WTC11 (cell line): ENCODE data around the gene PMAIP1. TPM values are rescaled to one million over a fixed set of nuclear protein-coding genes. Genes with fewer than 3 reads are reported as not detected.

ENCODE experiments used
- ATAC-seq: fragments of 200-7000 bp; cut with Tn5 transposase; 2 replicates; pipeline ENCODE4 v1.10.0; 2021; ENCODE audit warnings: mild to moderate bottlenecking, moderate library complexity
- CTCF ChIA-PET: fragments of 300-600 bp; sonication (Branson Sonifier 250); formaldehyde crosslinking; loops from one replicate; lab custom pipeline; 2021; ENCODE audit warnings: antibody characterized with exemption; lab: Charles Lee
- POLR2A ChIA-PET: fragments of 350-600 bp; sonication (Branson Sonifier 250); formaldehyde crosslinking; loops from one replicate; lab custom pipeline; 2021; ENCODE audit warnings: antibody characterized with exemption; lab: Charles Lee
- DNase-seq: peaks from one replicate; pipeline ENCODE4 v3.0.0; 2021; ENCODE audit warnings: low spot score
- H3K27ac Mint-ChIP-seq: 2 replicates; pipeline ENCODE4 v1.8.0; 2021; ENCODE audit warnings: mixed read lengths
- H3K27me3 Mint-ChIP-seq: 2 replicates; pipeline ENCODE4 v1.8.0; 2021; ENCODE audit warnings: low read depth, mild to moderate bottlenecking, moderate library complexity, mixed read lengths
- H3K36me3 Mint-ChIP-seq: 2 replicates; pipeline ENCODE4 v1.8.0; 2021; ENCODE audit warnings: mixed read lengths
- H3K4me1 Mint-ChIP-seq: 2 replicates; pipeline ENCODE4 v1.8.0; 2022; ENCODE audit warnings: mixed read lengths
- H3K4me3 Mint-ChIP-seq: 2 replicates; pipeline ENCODE4 v1.8.0; 2021; ENCODE audit warnings: mild to moderate bottlenecking, moderate library complexity, mixed read lengths
- H3K9me3 Mint-ChIP-seq: 2 replicates; pipeline ENCODE4 v1.8.0; 2021; ENCODE audit warnings: mixed read lengths
- CREB1 ChIP-seq: sonication (generic); formaldehyde crosslinking; IDR thresholded peaks from 2 replicates; pipeline ENCODE4 v1.8.0; 2023; ENCODE audit warnings: mild to moderate bottlenecking, missing genetic modification reagents
- EMX1 ChIP-seq: fragments of 250-450 bp; sonication (Bioruptor Pico); IDR thresholded peaks from 2 replicates; pipeline ENCODE4 v1.8.0; 2021; ENCODE audit warnings: mild to moderate bottlenecking
- ESRRA ChIP-seq: sonication (generic); formaldehyde crosslinking; IDR thresholded peaks from 2 replicates; pipeline ENCODE4 v1.8.1; 2022; ENCODE audit warnings: mild to moderate bottlenecking, missing genetic modification reagents, borderline replicate concordance
- FOXK1 ChIP-seq: sonication (generic); formaldehyde crosslinking; IDR thresholded peaks from 2 replicates; pipeline ENCODE4 v1.8.0; 2022; ENCODE audit warnings: mild to moderate bottlenecking, moderate library complexity, missing genetic modification reagents
- HMGA2 ChIP-seq: fragments of 250-450 bp; sonication (Bioruptor Pico); IDR thresholded peaks from 2 replicates; pipeline ENCODE4 v1.4.0; 2021; ENCODE audit warnings: mild to moderate bottlenecking, moderate library complexity
- NR3C1 ChIP-seq: sonication (generic); formaldehyde crosslinking; conservative IDR thresholded peaks from 2 replicates; pipeline ENCODE4 v1.8.1; 2023; ENCODE audit warnings: low read depth, mild to moderate bottlenecking, missing genetic modification reagents
- OVOL2 ChIP-seq: fragments of 250-450 bp; sonication (Bioruptor Pico); IDR thresholded peaks from 2 replicates; pipeline ENCODE4 v1.9.0; 2021; ENCODE audit warnings: mild to moderate bottlenecking, borderline replicate concordance
- RELA ChIP-seq: sonication (generic); formaldehyde crosslinking; IDR thresholded peaks from 2 replicates; pipeline ENCODE4 v1.8.1; 2022; ENCODE audit warnings: missing genetic modification reagents, mild to moderate bottlenecking, borderline replicate concordance
- TEAD4 ChIP-seq: sonication (generic); formaldehyde crosslinking; IDR thresholded peaks from 2 replicates; pipeline ENCODE4 v1.8.0; 2022; ENCODE audit warnings: mild to moderate bottlenecking, missing genetic modification reagents
- ZNF232 ChIP-seq: sonication (generic); formaldehyde crosslinking; IDR thresholded peaks from 2 replicates; pipeline ENCODE4 v1.8.0; 2022; ENCODE audit warnings: mild to moderate bottlenecking, missing genetic modification reagents
- ZNF671 ChIP-seq: fragments of 250-450 bp; sonication (Bioruptor Pico); IDR thresholded peaks from 2 replicates; pipeline ENCODE4 v1.8.0; 2021; ENCODE audit warnings: mild to moderate bottlenecking
- total RNA-seq: library from RNA; stranded (reverse); gene quantifications from 3 replicates; pipeline ENCODE4 v1.2.3, GENCODE V29; 2021
- TF ChIP-seq, protein P1 (sequence below): sonication (generic); formaldehyde crosslinking; IDR thresholded peaks from 2 replicates; pipeline ENCODE4 v1.8.0; 2022; ENCODE audit warnings: mild to moderate bottlenecking, missing genetic modification reagents
- TF ChIP-seq, protein P2 (sequence below): fragments of 250-450 bp; sonication (Bioruptor Pico); IDR thresholded peaks from 2 replicates; pipeline ENCODE4 v2.1.2; 2022; ENCODE audit warnings: mild to moderate bottlenecking, moderate library complexity
- TF ChIP-seq, protein P3 (sequence below): fragments of 250-450 bp; sonication (Bioruptor Pico); IDR thresholded peaks from 2 replicates; pipeline ENCODE4 v1.9.0; 2021; ENCODE audit warnings: moderate library complexity, mild to moderate bottlenecking, inconsistent platforms, borderline replicate concordance
- TF ChIP-seq, protein P4 (sequence below): sonication (generic); formaldehyde crosslinking; IDR thresholded peaks from 2 replicates; pipeline ENCODE4 v1.8.1; 2023; ENCODE audit warnings: mild to moderate bottlenecking, missing genetic modification reagents
- TF ChIP-seq, protein P5 (sequence below): sonication (generic); formaldehyde crosslinking; IDR thresholded peaks from 2 replicates; pipeline ENCODE4 v1.8.1; 2023; ENCODE audit warnings: mild to moderate bottlenecking, missing genetic modification reagents
- TF ChIP-seq, protein P6 (sequence below): sonication (generic); formaldehyde crosslinking; IDR thresholded peaks from 2 replicates; pipeline ENCODE4 v1.8.0; 2022; ENCODE audit warnings: mild to moderate bottlenecking, missing genetic modification reagents
- TF ChIP-seq, protein P7 (sequence below): sonication (generic); formaldehyde crosslinking; IDR thresholded peaks from 2 replicates; pipeline ENCODE4 v1.8.1; 2022; ENCODE audit warnings: missing genetic modification reagents, borderline replicate concordance
- TF ChIP-seq, protein P8 (sequence below): sonication (generic); formaldehyde crosslinking; IDR thresholded peaks from 2 replicates; pipeline ENCODE4 v1.8.1; 2022; ENCODE audit warnings: mild to moderate bottlenecking, missing genetic modification reagents, moderate library complexity, borderline replicate concordance

The PMAIP1 gene
- total RNA-seq, 1 experiment from 2014 or later = 152 TPM

DNA sequence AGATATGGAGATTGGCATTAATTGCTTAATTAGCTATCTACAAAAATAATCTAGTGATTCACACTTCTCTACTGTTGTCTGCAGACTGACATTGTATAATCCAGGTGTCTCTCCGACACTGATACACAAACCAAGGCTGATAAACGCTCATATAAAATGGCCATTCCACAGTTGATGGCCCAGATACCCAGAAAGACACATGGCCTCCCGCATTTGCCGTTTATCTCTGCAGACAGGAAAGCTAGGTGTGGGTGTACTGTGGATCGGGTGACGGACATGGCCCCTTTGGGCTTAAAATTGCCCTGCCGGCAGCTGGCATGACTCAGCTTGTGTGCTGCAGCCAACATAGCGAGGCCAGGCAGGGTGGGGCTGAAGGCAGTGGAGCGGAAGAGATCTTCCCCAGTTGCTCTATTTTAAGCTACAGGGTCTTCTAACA lies 18.5 kb downstream of the PMAIP1 start:
- DNase-seq = no peak
- Mint-ChIP-seq H3K4me1 (peaks cover 18% of the 10 kb centered on the region), H3K27me3 (no peaks in the 10 kb centered on the region; the same call in 1 of the 2 replicates), H3K9me3 (no peaks in the 10 kb centered on the region), H3K27ac (peak overlapping the region; percentile 10; the same call in 1 of the 2 replicates), H3K4me3 (no peak overlapping the region), H3K36me3 (no peaks in the 10 kb centered on the region)
- TF ChIP-seq, protein P1, sequence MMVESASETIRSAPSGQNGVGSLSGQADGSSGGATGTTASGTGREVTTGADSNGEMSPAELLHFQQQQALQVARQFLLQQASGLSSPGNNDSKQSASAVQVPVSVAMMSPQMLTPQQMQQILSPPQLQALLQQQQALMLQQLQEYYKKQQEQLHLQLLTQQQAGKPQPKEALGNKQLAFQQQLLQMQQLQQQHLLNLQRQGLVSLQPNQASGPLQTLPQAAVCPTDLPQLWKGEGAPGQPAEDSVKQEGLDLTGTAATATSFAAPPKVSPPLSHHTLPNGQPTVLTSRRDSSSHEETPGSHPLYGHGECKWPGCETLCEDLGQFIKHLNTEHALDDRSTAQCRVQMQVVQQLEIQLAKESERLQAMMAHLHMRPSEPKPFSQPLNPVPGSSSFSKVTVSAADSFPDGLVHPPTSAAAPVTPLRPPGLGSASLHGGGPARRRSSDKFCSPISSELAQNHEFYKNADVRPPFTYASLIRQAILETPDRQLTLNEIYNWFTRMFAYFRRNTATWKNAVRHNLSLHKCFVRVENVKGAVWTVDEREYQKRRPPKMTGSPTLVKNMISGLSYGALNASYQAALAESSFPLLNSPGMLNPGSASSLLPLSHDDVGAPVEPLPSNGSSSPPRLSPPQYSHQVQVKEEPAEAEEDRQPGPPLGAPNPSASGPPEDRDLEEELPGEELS (CRISPR knock-in tag) = no peak
- no peak for TF ChIP-seq HMGA2
- no peak for TF ChIP-seq ESRRA (CRISPR knock-in tag)
- TF ChIP-seq, protein P2, sequence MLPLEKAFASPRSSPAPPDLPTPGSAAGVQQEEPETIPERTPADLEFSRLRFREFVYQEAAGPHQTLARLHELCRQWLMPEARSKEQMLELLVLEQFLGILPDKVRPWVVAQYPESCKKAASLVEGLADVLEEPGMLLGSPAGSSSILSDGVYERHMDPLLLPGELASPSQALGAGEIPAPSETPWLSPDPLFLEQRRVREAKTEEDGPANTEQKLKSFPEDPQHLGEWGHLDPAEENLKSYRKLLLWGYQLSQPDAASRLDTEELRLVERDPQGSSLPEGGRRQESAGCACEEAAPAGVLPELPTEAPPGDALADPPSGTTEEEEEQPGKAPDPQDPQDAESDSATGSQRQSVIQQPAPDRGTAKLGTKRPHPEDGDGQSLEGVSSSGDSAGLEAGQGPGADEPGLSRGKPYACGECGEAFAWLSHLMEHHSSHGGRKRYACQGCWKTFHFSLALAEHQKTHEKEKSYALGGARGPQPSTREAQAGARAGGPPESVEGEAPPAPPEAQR (CRISPR knock-in tag) = no peak
- TF ChIP-seq EMX1 (CRISPR knock-in tag) = no peak
- no peak for TF ChIP-seq FOXK1 (CRISPR knock-in tag)
- TF ChIP-seq, protein P3, sequence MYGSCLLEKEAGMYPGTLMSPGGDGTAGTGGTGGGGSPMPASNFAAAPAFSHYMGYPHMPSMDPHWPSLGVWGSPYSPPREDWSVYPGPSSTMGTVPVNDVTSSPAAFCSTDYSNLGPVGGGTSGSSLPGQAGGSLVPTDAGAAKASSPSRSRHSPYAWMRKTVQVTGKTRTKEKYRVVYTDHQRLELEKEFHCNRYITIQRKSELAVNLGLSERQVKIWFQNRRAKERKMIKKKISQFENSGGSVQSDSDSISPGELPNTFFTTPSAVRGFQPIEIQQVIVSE (CRISPR knock-in tag) = no peak
- peak; percentile 49 for ATAC-seq
- ChIA-PET POLR2A (interaction anchor here (0.6 to 1.6 kb wide), 3 partner anchors 13 to 26 kb away, joined by 3 to 9 read pairs (median 6); partner anchors contain the start of gene PMAIP1), CTCF (interaction anchor here (0.5 to 1.9 kb wide), 5 partner anchors 77 to 287 kb away, joined by 3 to 6 read pairs (median 4); no protein-coding TSS in a partner anchor)

DNA sequence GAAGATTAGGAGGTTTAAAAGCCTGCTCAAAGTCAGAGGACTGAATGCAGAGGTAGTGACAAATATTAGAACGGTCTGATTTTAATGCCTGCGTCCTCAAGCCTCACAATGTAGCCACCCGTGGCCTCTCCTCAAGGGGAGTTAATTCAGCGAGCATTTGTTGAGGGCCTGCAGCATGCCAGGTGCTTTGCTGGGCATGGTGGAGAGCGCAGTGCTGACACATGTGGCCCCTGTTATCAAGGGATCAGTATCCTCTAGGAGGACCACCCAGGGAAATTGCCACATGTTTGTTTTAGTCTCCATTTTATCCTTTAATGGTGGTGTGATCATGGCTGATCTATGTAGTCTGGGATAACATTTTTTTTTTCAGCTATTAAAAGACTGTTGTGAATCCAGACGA lies 19.2 kb downstream of the PMAIP1 start:
- H3K4me3 Mint-ChIP-seq = no peak overlapping the region
- POLR2A ChIA-PET = interaction anchor here (0.6 to 1.6 kb wide), 3 partner anchors 14 to 26 kb away, joined by 3 to 9 read pairs (median 6); partner anchors contain the start of gene PMAIP1
- TF ChIP-seq, protein P4, sequence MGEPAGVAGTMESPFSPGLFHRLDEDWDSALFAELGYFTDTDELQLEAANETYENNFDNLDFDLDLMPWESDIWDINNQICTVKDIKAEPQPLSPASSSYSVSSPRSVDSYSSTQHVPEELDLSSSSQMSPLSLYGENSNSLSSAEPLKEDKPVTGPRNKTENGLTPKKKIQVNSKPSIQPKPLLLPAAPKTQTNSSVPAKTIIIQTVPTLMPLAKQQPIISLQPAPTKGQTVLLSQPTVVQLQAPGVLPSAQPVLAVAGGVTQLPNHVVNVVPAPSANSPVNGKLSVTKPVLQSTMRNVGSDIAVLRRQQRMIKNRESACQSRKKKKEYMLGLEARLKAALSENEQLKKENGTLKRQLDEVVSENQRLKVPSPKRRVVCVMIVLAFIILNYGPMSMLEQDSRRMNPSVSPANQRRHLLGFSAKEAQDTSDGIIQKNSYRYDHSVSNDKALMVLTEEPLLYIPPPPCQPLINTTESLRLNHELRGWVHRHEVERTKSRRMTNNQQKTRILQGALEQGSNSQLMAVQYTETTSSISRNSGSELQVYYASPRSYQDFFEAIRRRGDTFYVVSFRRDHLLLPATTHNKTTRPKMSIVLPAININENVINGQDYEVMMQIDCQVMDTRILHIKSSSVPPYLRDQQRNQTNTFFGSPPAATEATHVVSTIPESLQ (CRISPR knock-in tag) = no peak
- TF ChIP-seq, protein P5, sequence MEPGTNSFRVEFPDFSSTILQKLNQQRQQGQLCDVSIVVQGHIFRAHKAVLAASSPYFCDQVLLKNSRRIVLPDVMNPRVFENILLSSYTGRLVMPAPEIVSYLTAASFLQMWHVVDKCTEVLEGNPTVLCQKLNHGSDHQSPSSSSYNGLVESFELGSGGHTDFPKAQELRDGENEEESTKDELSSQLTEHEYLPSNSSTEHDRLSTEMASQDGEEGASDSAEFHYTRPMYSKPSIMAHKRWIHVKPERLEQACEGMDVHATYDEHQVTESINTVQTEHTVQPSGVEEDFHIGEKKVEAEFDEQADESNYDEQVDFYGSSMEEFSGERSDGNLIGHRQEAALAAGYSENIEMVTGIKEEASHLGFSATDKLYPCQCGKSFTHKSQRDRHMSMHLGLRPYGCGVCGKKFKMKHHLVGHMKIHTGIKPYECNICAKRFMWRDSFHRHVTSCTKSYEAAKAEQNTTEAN (CRISPR knock-in tag) = no peak
- TF ChIP-seq, protein P6, sequence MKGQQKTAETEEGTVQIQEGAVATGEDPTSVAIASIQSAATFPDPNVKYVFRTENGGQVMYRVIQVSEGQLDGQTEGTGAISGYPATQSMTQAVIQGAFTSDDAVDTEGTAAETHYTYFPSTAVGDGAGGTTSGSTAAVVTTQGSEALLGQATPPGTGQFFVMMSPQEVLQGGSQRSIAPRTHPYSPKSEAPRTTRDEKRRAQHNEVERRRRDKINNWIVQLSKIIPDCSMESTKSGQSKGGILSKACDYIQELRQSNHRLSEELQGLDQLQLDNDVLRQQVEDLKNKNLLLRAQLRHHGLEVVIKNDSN = no peak
- H3K9me3 Mint-ChIP-seq = no peaks in the 10 kb centered on the region
- peaks cover 18% of the 10 kb centered on the region for H3K4me1 Mint-ChIP-seq
- CTCF ChIA-PET = interaction anchor here (0.5 to 1.9 kb wide), 4 partner anchors 78 to 221 kb away, joined by 3 to 6 read pairs (median 5); no protein-coding TSS in a partner anchor
- H3K36me3 Mint-ChIP-seq = no peaks in the 10 kb centered on the region
- H3K27me3 Mint-ChIP-seq = no peaks in the 10 kb centered on the region; the same call in 1 of the 2 replicates
- H3K27ac Mint-ChIP-seq = no peak overlapping the region
- ATAC-seq (no peak; the same call in 1 of the 2 replicates), DNase-seq (no peak)

DNA sequence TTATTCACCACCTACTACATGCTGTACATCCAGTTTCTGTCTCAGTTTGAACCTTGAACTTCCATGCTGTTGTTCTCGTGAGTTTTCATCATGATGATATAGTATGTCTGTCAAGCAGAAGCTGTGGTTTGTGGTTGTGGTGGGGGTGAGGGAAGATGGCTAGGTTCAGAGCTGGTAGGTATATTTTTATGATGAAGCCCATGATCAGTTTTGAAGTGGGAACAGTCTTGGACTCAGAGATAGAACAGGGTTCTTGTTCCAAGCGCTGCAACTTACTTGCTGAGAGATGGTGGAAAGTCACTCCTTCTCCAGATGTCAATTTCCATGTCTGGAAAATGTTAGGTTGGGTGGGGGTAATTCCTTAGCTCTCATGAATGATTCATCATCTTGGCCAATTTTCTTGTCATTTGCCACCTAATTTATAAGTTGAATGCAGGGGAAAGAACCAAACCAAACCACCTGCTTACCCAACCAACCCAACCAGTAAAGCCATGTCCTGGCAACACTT lies 21.6 kb downstream of the PMAIP1 start:
- no peaks in the 10 kb centered on the region for H3K9me3 Mint-ChIP-seq
- H3K27ac Mint-ChIP-seq = no peak overlapping the region
- no peaks in the 10 kb centered on the region for H3K36me3 Mint-ChIP-seq
- H3K27me3 Mint-ChIP-seq = no peaks in the 10 kb centered on the region; the same call in 1 of the 2 replicates
- ChIA-PET CTCF (no interaction called here), POLR2A (no interaction called here)
- H3K4me1 Mint-ChIP-seq = peaks cover 18% of the 10 kb centered on the region
- no peak for DNase-seq
- ATAC-seq = no peak
- no peak overlapping the region for H3K4me3 Mint-ChIP-seq
- no peak for TF ChIP-seq CREB1
- TF ChIP-seq ESRRA (CRISPR knock-in tag) = no peak
- TF ChIP-seq ZNF671 (CRISPR knock-in tag) = no peak
- no peak for TF ChIP-seq TEAD4 (CRISPR knock-in tag)
- TF ChIP-seq ZNF232 (CRISPR knock-in tag) = no peak
- no peak for TF ChIP-seq OVOL2 (CRISPR knock-in tag)
- TF ChIP-seq RELA (CRISPR knock-in tag) = no peak
- TF ChIP-seq, protein P7, sequence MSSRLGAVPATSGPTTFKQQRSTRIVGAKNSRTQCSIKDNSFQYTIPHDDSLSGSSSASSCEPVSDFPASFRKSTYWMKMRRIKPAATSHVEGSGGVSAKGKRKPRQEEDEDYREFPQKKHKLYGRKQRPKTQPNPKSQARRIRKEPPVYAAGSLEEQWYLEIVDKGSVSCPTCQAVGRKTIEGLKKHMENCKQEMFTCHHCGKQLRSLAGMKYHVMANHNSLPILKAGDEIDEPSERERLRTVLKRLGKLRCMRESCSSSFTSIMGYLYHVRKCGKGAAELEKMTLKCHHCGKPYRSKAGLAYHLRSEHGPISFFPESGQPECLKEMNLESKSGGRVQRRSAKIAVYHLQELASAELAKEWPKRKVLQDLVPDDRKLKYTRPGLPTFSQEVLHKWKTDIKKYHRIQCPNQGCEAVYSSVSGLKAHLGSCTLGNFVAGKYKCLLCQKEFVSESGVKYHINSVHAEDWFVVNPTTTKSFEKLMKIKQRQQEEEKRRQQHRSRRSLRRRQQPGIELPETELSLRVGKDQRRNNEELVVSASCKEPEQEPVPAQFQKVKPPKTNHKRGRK = no peak
- TF ChIP-seq NR3C1 = no peak
- TF ChIP-seq, protein P8, sequence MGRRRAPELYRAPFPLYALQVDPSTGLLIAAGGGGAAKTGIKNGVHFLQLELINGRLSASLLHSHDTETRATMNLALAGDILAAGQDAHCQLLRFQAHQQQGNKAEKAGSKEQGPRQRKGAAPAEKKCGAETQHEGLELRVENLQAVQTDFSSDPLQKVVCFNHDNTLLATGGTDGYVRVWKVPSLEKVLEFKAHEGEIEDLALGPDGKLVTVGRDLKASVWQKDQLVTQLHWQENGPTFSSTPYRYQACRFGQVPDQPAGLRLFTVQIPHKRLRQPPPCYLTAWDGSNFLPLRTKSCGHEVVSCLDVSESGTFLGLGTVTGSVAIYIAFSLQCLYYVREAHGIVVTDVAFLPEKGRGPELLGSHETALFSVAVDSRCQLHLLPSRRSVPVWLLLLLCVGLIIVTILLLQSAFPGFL (CRISPR knock-in tag) = no peak
